Inflammatory macrophage treated with lipopolysaccharide for 4 hours (primary cell): ENCODE results near the gene CIP2A.

Source experiments
- DNase-seq: peaks from one replicate; pipeline ENCODE4 v3.0.0-alpha.2; 2020

Gene CIP2A

DNA sequence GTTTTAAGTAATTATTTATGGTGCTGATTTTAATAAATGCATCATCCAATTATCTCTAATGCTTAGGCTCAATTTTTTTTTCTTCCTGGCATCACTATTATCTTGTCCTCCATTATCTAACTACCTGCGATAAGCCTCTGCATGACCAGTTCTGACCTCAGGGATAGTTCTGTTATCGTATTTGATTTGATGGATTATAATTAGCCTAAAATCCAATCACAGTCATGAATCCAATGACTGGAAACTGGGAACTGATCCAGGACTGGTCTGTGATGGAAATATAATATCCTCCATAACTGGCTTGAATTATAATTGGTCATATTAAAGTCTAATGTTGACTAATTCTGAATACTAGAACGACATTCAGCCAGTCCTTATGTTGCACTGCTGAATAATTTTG, 80.0 kb downstream of the CIP2A start:
- no peak for DNase-seq

DNA sequence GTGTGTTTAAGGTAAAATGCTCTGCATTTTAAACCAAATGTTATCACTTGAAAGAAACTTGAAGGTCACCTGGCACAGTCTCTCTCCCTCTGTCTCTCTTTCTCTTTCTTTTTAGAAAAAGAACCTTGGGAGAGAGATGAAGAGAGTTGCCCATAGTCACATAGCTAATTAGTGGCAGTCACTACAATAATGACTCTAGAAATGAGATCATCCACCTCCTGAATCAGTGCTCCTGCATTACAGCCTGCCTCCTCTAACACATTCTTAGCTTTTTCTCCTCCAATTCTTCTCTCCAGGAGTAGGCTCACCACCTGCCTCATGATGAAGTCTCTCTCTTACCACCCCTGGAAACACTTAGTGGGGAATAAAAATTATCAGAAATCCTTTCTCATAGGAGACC, 81.3 kb downstream of the CIP2A start:
- DNase-seq, result no peak

DNA sequence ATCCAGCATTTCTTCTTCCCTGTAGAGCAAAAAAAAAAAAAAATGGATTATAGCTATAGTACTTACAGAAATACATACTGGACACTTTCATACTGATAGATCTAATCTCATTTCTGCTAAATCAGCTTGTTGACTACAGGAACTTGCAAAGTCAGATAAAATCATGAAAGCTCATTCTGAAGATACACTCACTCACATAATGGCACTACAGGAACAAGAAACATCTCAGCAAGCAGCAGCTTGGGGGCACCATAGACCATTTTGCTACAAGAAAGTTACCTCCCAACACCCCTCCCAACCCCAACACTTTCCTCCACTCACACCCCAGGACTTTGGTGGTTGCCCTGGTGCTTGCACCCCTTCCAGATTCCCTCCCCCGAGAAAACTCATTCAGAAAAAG, 83.4 kb downstream of the CIP2A start:
- no peak for DNase-seq

DNA sequence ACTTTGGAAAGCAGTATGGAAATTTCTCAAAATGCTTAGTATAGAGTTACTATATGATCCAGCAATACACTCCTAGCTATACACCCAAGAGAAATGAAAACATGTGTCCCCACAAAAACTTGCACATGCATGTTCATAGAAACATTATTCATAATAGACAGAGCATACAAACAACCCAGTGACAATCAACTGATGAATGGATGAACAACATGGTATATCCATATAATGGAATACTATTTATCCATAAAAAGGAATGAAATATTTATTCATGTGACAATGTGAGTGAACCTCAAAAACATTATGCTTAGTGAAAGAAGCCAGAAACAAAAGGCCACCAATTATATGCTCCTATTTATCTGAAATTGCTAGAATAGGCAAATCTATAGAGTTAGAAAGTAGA, 85.5 kb downstream of the CIP2A start:
- no peak for DNase-seq

DNA sequence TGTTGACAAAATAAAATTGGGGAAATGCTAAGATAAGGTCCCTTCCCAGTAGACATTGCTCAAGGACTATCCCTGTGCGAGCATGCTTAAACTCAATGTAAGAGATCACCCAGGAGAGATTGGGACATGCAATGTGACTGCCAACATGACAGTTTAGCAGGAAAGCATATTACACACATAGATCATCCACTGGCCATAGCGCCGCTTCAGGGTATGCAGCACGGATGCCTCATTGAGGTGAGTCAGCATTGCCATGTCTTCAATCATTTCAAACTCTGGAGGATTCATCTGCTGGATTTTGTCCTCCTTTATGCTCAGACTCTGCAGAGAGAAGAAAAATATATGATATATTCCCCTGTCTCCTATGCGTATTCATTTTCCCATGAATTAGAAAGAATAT, 87.7 kb downstream of the CIP2A start:
- no peak for DNase-seq

DNA sequence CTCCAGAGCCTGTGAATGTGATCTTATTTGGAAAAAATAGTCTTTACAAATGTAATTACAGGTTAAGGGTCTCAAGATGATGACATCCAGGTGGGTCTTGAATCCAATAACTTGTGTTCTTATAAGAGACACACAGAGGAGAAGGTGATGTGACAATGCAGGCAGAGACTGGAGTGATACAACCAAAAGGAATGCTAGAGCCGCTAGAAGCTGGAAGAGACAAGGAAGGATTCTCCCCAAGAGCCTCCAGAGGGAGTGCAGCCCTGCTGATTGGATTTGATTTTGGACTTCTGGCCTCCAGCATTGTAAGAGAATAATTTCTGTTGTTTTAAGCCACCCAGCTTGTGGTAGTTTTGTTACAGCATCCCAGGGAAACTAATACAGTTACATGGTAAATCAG, 88.5 kb downstream of the CIP2A start:
- no peak for DNase-seq
